ENCODE data around the gene PPIL3.

PPIL3 gene

GRCh38 chr2:200888704-200889625, at the start of gene PPIL3, which contains the start of gene NIF3L1:
Gene PPIL3, minus strand, starts transcription at chr2:200889077. Its CDS starts 1,462 bp downstream, at chr2:200887615.
Gene NIF3L1, plus strand, starts transcription at chr2:200889371. Its CDS starts 2,573 bp downstream, at chr2:200891944.
- H3K27ac ChIP-seq = peak within 1 kb of the TSS; percentile 90
- TF ChIP-seq CTCF (conservative IDR thresholded peaks at IDR 0.05) = no peak

GRCh38 chr2:200930947-200931626, 42.2 kb upstream of the PPIL3 start:
- H3K27ac ChIP-seq = peak overlapping the region; percentile 39; the same call in 1 of the 2 replicates
- TF ChIP-seq CTCF (conservative IDR thresholded peaks at IDR 0.05) = no peak

- no peak overlapping the region for H3K27ac ChIP-seq
- TF ChIP-seq CTCF (conservative IDR thresholded peaks at IDR 0.05) = no peak
Observed at GRCh38 chr2:200929334-200930249, 40.7 kb upstream of the PPIL3 start.

GRCh38 chr2:200922439-200922838, 33.6 kb upstream of the PPIL3 start:
- H3K27ac ChIP-seq = no peak overlapping the region
- TF ChIP-seq CTCF (conservative IDR thresholded peaks at IDR 0.05) = no peak

GRCh38 chr2:200913654-200914053, 24.8 kb upstream of the PPIL3 start:
- no peak overlapping the region for H3K27ac ChIP-seq
- no peak for TF ChIP-seq CTCF (conservative IDR thresholded peaks at IDR 0.05)

- no peak overlapping the region for H3K27ac ChIP-seq
- TF ChIP-seq CTCF (conservative IDR thresholded peaks at IDR 0.05) = no peak
Observed at GRCh38 chr2:200909958-200910357, 21.1 kb upstream of the PPIL3 start.

All from VCaP (cell line).